Measurements from ENCODE around the gene DERA.

GRCh38 chr12:16027002-16027401, 115.9 kb downstream of the DERA start:
- TF ChIP-seq CTCF (IDR thresholded peaks at IDR 0.05; ENCODE audit: borderline replicate concordance, extremely low read depth, low read length, poor library complexity, severe bottlenecking) (no peak), EZH2 (IDR thresholded peaks at IDR 0.05; ENCODE audit: borderline replicate concordance, low read depth, low read length, severe bottlenecking) (no peak)

Data from DND-41 (cell line).